GM10266 (cell line): ENCODE results near the gene PKHD1.

ENCODE experiments used
- DNase-seq: peaks from one replicate; pipeline ENCODE4 v3.0.0; 2012; ENCODE audit errors: extremely low spot score
- CTCF ChIP-seq: IDR thresholded peaks from 2 replicates; pipeline ENCODE4 v1.5.1; 2012; ENCODE audit warnings: mild to moderate bottlenecking, low read depth; ENCODE audit not compliant: control insufficient read depth, insufficient read depth; ENCODE audit errors: missing control alignments

Gene PKHD1

GRCh38 chr6:51644426-51644825 lies 443.0 kb downstream of the PKHD1 start:
- no peak for DNase-seq

GRCh38 chr6:51640021-51640420 lies 447.4 kb downstream of the PKHD1 start:
- TF ChIP-seq CTCF: no peak

More at GRCh38 chr6:51644426-51644825, 443.0 kb downstream of the PKHD1 start:
- no peak for TF ChIP-seq CTCF

GRCh38 chr6:51633424-51633823 lies 454.0 kb downstream of the PKHD1 start:
- TF ChIP-seq CTCF: no peak
- DNase-seq: no peak

More at GRCh38 chr6:51640021-51640420, 447.4 kb downstream of the PKHD1 start:
- no peak for DNase-seq

GRCh38 chr6:51630011-51630410 lies 457.4 kb downstream of the PKHD1 start:
- DNase-seq: no peak
- TF ChIP-seq CTCF: no peak

GRCh38 chr6:51626391-51626790 lies 461.0 kb downstream of the PKHD1 start:
- no peak for TF ChIP-seq CTCF

GRCh38 chr6:51625566-51625965 lies 461.8 kb downstream of the PKHD1 start:
- no peak for TF ChIP-seq CTCF

More at GRCh38 chr6:51626391-51626790, 461.0 kb downstream of the PKHD1 start:
- no peak for DNase-seq

GRCh38 chr6:51620971-51621370 lies 466.4 kb downstream of the PKHD1 start:
- no peak for DNase-seq
- no peak for TF ChIP-seq CTCF

More at GRCh38 chr6:51625566-51625965, 461.8 kb downstream of the PKHD1 start:
- DNase-seq: no peak
